Erythroblast (primary cell): Measurements from ENCODE around the gene NUAK1.

Source experiments
- GATA1 ChIP-seq: IDR thresholded peaks from 2 replicates; pipeline ENCODE4 v1.6.1; 2011; ENCODE audit warnings: low read depth, mild to moderate bottlenecking, control low read depth, low read length, moderate library complexity
- POLR2A ChIP-seq: IDR thresholded peaks from 2 replicates; pipeline ENCODE4 v1.6.1; 2011; ENCODE audit warnings: mild to moderate bottlenecking, low read length

DNA sequence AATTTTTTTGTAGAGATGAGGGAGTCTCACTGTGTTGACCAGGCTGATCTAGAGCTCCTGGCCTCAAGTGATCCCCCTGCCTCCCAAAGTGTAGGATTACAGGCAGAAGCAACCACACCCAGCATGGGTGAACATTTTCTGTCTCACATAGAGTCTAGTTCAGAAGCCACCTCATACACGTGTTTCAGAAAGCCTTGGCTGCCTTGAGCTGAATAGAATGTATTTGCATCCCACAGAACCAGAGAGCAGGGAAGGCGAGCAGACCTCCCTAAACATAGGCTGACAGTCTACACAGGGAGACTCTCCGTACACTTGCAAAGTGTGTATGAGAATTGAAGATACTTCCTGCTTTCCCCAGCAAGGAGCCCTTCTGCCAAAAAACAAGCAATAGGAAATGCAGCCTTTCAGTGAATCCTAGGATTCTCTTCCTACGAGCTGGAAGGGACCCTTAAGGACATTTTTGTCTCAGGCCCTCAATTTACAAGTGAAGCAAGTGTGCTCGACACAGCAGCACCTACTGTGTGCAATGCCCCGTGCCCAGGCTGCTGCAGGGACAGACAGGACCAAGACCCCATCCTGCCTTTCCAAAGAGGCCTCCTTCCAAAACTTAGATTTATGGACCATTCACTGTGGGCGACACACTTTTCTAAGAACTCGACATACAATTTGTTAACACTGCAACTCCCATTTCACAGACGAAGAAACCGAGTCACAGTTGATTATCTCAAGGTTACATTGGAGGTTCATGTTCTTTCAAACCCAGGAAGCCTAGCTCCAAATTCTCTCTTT, 11.2 kb downstream of the NUAK1 start:
- TF ChIP-seq POLR2A, result no peak
- TF ChIP-seq GATA1, result no peak
